HK-2 (cell line): ENCODE measurements around the gene RUSF1.
"Not testable (repeated sequence)": the region's sequence is repeated elsewhere in the genome, so short reads cannot be mapped to it uniquely, and the experiment has no call there.

Source experiments
- DNase-seq: peaks from one replicate; pipeline ENCODE4 v3.0.0-alpha.2; 2018; ENCODE audit not compliant: unreplicated experiment

RUSF1 gene

GRCh38 chr16:31517800-31518402, 9.7 kb upstream of the RUSF1 start:
- DNase-seq: no peak

- no peak for DNase-seq
Observed at GRCh38 chr16:31513884-31514283, 5.7 kb upstream of the RUSF1 start.

- no peak for DNase-seq
Observed at GRCh38 chr16:31513126-31513525, 4.9 kb upstream of the RUSF1 start.

GRCh38 chr16:31508706-31509195, 560 bp upstream of the RUSF1 start:
- DNase-seq: no peak

GRCh38 chr16:31507617-31507928, 618 bp downstream of the RUSF1 start:
- no peak for DNase-seq

- no peak for DNase-seq
Observed at GRCh38 chr16:31505483-31505882, 2.7 kb downstream of the RUSF1 start.

GRCh38 chr16:31504159-31504558, 4.0 kb downstream of the RUSF1 start:
- DNase-seq: no peak

- not testable (repeated sequence) for DNase-seq
Observed at GRCh38 chr16:31503555-31503954, 4.6 kb downstream of the RUSF1 start.

- DNase-seq: no peak
Observed at GRCh38 chr16:31502981-31503380, 5.2 kb downstream of the RUSF1 start.

- no peak for DNase-seq
Observed at GRCh38 chr16:31501966-31502348, 6.2 kb downstream of the RUSF1 start.

- no peak for DNase-seq
Observed at GRCh38 chr16:31501226-31501965, 6.8 kb downstream of the RUSF1 start.

- no peak for DNase-seq
Observed at GRCh38 chr16:31499928-31500327, 8.3 kb downstream of the RUSF1 start.

- DNase-seq: no peak
Observed at GRCh38 chr16:31498493-31498892, 9.7 kb downstream of the RUSF1 start.

GRCh38 chr16:31496670-31497069, 11.5 kb downstream of the RUSF1 start:
- DNase-seq: no peak

GRCh38 chr16:31493506-31494125, 14.6 kb downstream of the RUSF1 start:
- no peak for DNase-seq

- DNase-seq: no peak
Observed at GRCh38 chr16:31491778-31492418, 16.3 kb downstream of the RUSF1 start.

GRCh38 chr16:31489616-31490584, 18.3 kb downstream of the RUSF1 start:
- DNase-seq: no peak

GRCh38 chr16:31489298-31489564, 19.0 kb downstream of the RUSF1 start:
- no peak for DNase-seq

GRCh38 chr16:31488468-31489297, 19.5 kb downstream of the RUSF1 start:
- DNase-seq: no peak

- no peak for DNase-seq
Observed at GRCh38 chr16:31487720-31488467, 20.3 kb downstream of the RUSF1 start.
